H1 (cell line): Measurements from ENCODE around the gene REG1A.

Experiments
- CTCF ChIP-seq, 3 experiments: IDR thresholded peaks; 1 replicate in 2 of 3; 2 replicates in 1 of 3; pipeline versions ENCODE4 v1.5.1 to v1.6.1; 2011; ENCODE audit warnings: low read length in 3 of 3, mild to moderate bottlenecking in 3 of 3, inconsistent platforms in 2 of 3, low read depth in 1 of 3, moderate library complexity in 1 of 3; ENCODE audit not compliant: insufficient read depth in 1 of 3; ENCODE audit errors: control extremely low read depth in 1 of 3
- EGR1 ChIP-seq: IDR thresholded peaks from 2 replicates; pipeline ENCODE4 v1.6.1; 2011; ENCODE audit warnings: low read depth, low read length, borderline replicate concordance
- EP300 ChIP-seq, 2 experiments: IDR thresholded peaks; 1 replicate in 1 of 2; 2 replicates in 1 of 2; pipeline ENCODE4 v1.6.1; 2011 to 2012; ENCODE audit warnings: low read depth in 2 of 2, low read length in 2 of 2, mild to moderate bottlenecking in 2 of 2, borderline replicate concordance in 1 of 2, inconsistent platforms in 1 of 2, moderate library complexity in 1 of 2
- GABPA ChIP-seq: IDR thresholded peaks from 2 replicates; pipeline ENCODE4 v1.6.1; 2011; ENCODE audit warnings: mild to moderate bottlenecking, low read length, moderate library complexity, borderline replicate concordance; ENCODE audit not compliant: insufficient read depth
- PHF8 ChIP-seq: fragments of 200-600 bp; sonication (generic); conservative IDR thresholded peaks from 2 replicates; pipeline ENCODE4 v1.7.1; 2012; ENCODE audit warnings: low read depth, mild to moderate bottlenecking, inconsistent platforms, low read length, moderate library complexity
- RXRA ChIP-seq: IDR thresholded peaks from 2 replicates; pipeline ENCODE4 v1.6.1; 2011; ENCODE audit warnings: low read depth, mild to moderate bottlenecking, low read length, moderate library complexity; ENCODE audit not compliant: insufficient read depth
- TEAD4 ChIP-seq: IDR thresholded peaks from 2 replicates; pipeline ENCODE4 v1.6.1; 2012; ENCODE audit warnings: low read depth, low read length, inconsistent platforms, mixed read lengths

- no peak for TF ChIP-seq EP300 (IDR thresholded peaks at IDR 0.05; ENCODE audit: borderline replicate concordance in 1 of 2, low read depth in 2 of 2, low read length in 2 of 2)
- no peak for TF ChIP-seq GABPA
- TF ChIP-seq PHF8: no peak
- no peak for TF ChIP-seq CTCF (IDR thresholded peaks at IDR 0.05; ENCODE audit: control extremely low read depth in 1 of 3, insufficient read depth in 1 of 3, low read depth in 1 of 3, low read length in 3 of 3)
- TF ChIP-seq TEAD4: no peak
- TF ChIP-seq EGR1: no peak
- no peak for TF ChIP-seq RXRA
These were observed 20.0 kb upstream of the REG1A start for GRCh38 chr2:79100285-79100684.
